Uterus (tissue), 2 donors: ENCODE results near the gene MTSS2.

Experiments
- POLR2A ChIP-seq, 2 donors: fragments of 450-650 bp; IDR thresholded peaks; one replicate each; pipeline ENCODE4 v1.6.1; 2016; ENCODE audit warnings: antibody characterized with exemption in 2 of 2, mild to moderate bottlenecking in 1 of 2, moderate library complexity in 1 of 2
- TF ChIP-seq, protein P1 (sequence below), 4 experiments: fragments of 200-600 bp in 2 of 4; fragments of 450-650 bp in 2 of 4; sonication (generic) in 2 of 4; IDR thresholded peaks; one replicate each; pipeline ENCODE4 v1.5.1; 2016 to 2019; ENCODE audit warnings: antibody characterized with exemption in 4 of 4, mild to moderate bottlenecking in 2 of 4, moderate library complexity in 1 of 4

DNA sequence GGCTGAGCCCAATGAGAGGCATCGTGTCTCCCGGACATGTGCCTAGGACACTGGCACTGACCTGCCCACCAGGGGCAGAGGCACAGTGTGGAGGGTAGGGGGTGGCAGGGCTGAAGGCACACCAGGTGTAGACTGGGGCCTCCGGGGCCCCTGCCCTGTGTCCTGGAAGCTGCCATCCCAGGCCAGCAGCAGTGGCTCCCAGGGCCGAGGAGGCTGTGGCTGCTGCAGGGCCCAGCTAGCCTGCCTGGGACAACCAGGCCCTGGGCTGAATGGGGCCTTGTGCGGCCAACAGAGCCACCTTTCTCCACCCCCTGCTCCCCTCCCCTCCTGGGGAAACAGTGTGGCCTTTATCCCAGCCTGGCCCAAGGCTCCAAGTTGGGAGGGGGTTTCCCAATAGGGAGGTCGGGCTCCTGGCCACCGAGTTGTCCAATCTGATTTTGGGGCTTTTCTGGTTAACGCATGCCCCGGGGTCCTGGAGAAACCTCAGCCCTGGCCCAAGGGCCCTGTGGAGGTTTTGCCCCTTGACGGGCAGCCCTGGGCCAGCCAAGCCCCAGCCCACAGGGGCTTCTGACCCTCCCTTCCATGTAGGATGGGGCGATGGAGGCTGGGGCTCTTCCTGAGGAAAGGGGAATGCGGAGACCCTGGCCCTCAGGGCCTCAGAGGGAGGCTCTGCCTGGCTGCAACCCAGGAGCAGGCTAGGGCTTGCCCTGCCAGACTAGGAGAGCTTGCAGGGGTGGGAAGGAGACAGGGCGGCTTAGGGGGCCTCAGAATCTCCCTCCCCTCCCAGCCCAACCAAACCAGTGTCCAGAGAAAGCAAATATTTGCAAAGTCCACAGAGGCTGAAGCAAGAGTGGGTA is 4.2 kb downstream of the MTSS2 start:
- TF ChIP-seq POLR2A (IDR thresholded peaks at IDR 0.05): no peak
- TF ChIP-seq, protein P1, sequence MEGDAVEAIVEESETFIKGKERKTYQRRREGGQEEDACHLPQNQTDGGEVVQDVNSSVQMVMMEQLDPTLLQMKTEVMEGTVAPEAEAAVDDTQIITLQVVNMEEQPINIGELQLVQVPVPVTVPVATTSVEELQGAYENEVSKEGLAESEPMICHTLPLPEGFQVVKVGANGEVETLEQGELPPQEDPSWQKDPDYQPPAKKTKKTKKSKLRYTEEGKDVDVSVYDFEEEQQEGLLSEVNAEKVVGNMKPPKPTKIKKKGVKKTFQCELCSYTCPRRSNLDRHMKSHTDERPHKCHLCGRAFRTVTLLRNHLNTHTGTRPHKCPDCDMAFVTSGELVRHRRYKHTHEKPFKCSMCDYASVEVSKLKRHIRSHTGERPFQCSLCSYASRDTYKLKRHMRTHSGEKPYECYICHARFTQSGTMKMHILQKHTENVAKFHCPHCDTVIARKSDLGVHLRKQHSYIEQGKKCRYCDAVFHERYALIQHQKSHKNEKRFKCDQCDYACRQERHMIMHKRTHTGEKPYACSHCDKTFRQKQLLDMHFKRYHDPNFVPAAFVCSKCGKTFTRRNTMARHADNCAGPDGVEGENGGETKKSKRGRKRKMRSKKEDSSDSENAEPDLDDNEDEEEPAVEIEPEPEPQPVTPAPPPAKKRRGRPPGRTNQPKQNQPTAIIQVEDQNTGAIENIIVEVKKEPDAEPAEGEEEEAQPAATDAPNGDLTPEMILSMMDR (IDR thresholded peaks at IDR 0.05): no peak
